IMR-90 (cell line): ENCODE results near the gene ANKRD16. TPM values are rescaled to one million over a fixed set of nuclear protein-coding genes. Genes with fewer than 3 reads are reported as not detected.

ENCODE experiments used
- ATAC-seq: fragments of 200-7000 bp; cut with Tn5 transposase; 2 replicates; pipeline ENCODE4 v1.9.1; 2020; ENCODE audit warnings: low read depth, mild to moderate bottlenecking, moderate library complexity
- BruUV-seq: library from RNA; stranded (reverse); fragments of 400-500 nt; replicated peaks from 2 replicates; lab custom pipeline; 2021; lab: Mats Ljungman, UMichigan
- CTCF ChIA-PET: fragments of 300-600 bp; formaldehyde crosslinking; extraction: SDS; loops from one replicate; lab custom pipeline; 2021; ENCODE audit warnings: antibody characterized with exemption; lab: Yijun Ruan, JAX
- POLR2A ChIA-PET: fragments of 300-600 bp; sonication (Branson Sonifier 250); formaldehyde crosslinking; loops from one replicate; lab custom pipeline; 2022; ENCODE audit warnings: antibody characterized with exemption; ENCODE audit not compliant: unreplicated experiment; lab: Charles Lee
- DNase-seq: peaks from one replicate; pipeline ENCODE4 v3.0.0; 2013
- H2AFZ ChIP-seq: replicated peaks from 2 replicates; pipeline ENCODE3; 2013; ENCODE audit warnings: low read length, mild to moderate bottlenecking; ENCODE audit not compliant: poor library complexity
- H2AK5ac ChIP-seq: 2 replicates; pipeline ENCODE4 v1.6.1; 2013; ENCODE audit warnings: low read depth, low read length, inconsistent platforms
- H2AK9ac ChIP-seq: replicated peaks from 2 replicates; pipeline ENCODE3; 2013; ENCODE audit warnings: mild to moderate bottlenecking, low read depth, low read length, moderate library complexity; ENCODE audit not compliant: poor library complexity
- H2BK120ac ChIP-seq: 2 replicates; pipeline ENCODE4 v1.6.1; 2013; ENCODE audit warnings: low read depth, low read length, inconsistent platforms
- H2BK15ac ChIP-seq: 3 replicates; pipeline ENCODE4 v1.6.1; 2013; ENCODE audit warnings: low read depth, low read length, inconsistent platforms
- H2BK20ac ChIP-seq: 2 replicates; pipeline ENCODE4 v1.6.1; 2013; ENCODE audit warnings: low read depth, mild to moderate bottlenecking, inconsistent platforms, low read length, moderate library complexity
- H2BK5ac ChIP-seq: 2 replicates; pipeline ENCODE4 v1.6.1; 2013; ENCODE audit warnings: mild to moderate bottlenecking, low read depth, low read length, inconsistent platforms; ENCODE audit not compliant: poor library complexity, severe bottlenecking
- H3K14ac ChIP-seq: replicated peaks from 2 replicates; pipeline ENCODE4 v1.6.1; 2013; ENCODE audit warnings: low read depth, low read length, inconsistent platforms
- H3K18ac ChIP-seq: 2 replicates; pipeline ENCODE4 v1.6.1; 2013; ENCODE audit warnings: low read depth, low read length, control low read depth
- H3K23ac ChIP-seq: 2 replicates; pipeline ENCODE4 v1.6.1; 2013; ENCODE audit warnings: low read depth, low read length, inconsistent platforms
- H3K27ac ChIP-seq: 2 replicates; pipeline ENCODE4 v1.5.1; 2013; ENCODE audit warnings: mild to moderate bottlenecking, control low read depth, low read length; ENCODE audit not compliant: insufficient read depth
- H3K27me3 ChIP-seq: 2 replicates; pipeline ENCODE4 v1.6.1; 2013; ENCODE audit warnings: low read length; ENCODE audit not compliant: control insufficient read depth, insufficient read depth
- H3K36me3 ChIP-seq: 2 replicates; pipeline ENCODE4 v1.6.1; 2013; ENCODE audit warnings: low read length, mixed read lengths; ENCODE audit not compliant: control insufficient read depth, insufficient read depth
- H3K4ac ChIP-seq: 2 replicates; pipeline ENCODE4 v1.6.1; 2013; ENCODE audit warnings: low read depth, low read length, inconsistent platforms
- H3K4me1 ChIP-seq: 2 replicates; pipeline ENCODE4 v1.6.1; 2013; ENCODE audit warnings: low read length, mixed read lengths; ENCODE audit not compliant: control insufficient read depth, insufficient read depth
- H3K4me2 ChIP-seq: 2 replicates; pipeline ENCODE4 v1.6.1; 2013; ENCODE audit warnings: low read depth, mild to moderate bottlenecking, control low read depth, low read length, moderate library complexity
- H3K4me3 ChIP-seq: 2 replicates; pipeline ENCODE4 v1.5.1; 2013; ENCODE audit warnings: low read depth, mild to moderate bottlenecking, control low read depth, low read length, moderate library complexity; ENCODE audit not compliant: insufficient read depth
- H3K56ac ChIP-seq: 2 replicates; pipeline ENCODE4 v1.6.1; 2013; ENCODE audit warnings: low read length, inconsistent platforms; ENCODE audit not compliant: insufficient read depth; ENCODE audit errors: extremely low read depth
- H3K79me1 ChIP-seq, 2 experiments: 2 replicates each; pipeline ENCODE4 v1.6.1; 2013; ENCODE audit warnings: low read length in 2 of 2, inconsistent platforms in 1 of 2, low read depth in 1 of 2
- H3K9ac ChIP-seq: 2 replicates; pipeline ENCODE4 v1.6.1; 2013; ENCODE audit warnings: low read depth, low read length, control low read depth
- H3K9me1 ChIP-seq: 2 replicates; pipeline ENCODE4 v1.6.1; 2013; ENCODE audit warnings: low read length, inconsistent platforms; ENCODE audit not compliant: insufficient read depth
- H3K9me3 ChIP-seq: 2 replicates; pipeline ENCODE4 v1.6.1; 2013; ENCODE audit warnings: low read length; ENCODE audit not compliant: control insufficient read depth, insufficient read depth
- H4K20me1 ChIP-seq: 2 replicates; pipeline ENCODE4 v1.6.1; 2013; ENCODE audit warnings: low read length, inconsistent platforms; ENCODE audit not compliant: insufficient read depth
- H4K5ac ChIP-seq: 2 replicates; pipeline ENCODE4 v1.6.1; 2013; ENCODE audit warnings: mild to moderate bottlenecking, low read depth, low read length, control low read depth
- H4K8ac ChIP-seq, 2 experiments: 2 replicates each; pipeline ENCODE4 v1.6.1; 2013; ENCODE audit warnings: low read depth in 2 of 2, low read length in 2 of 2, control low read depth in 1 of 2, inconsistent platforms in 1 of 2
- H4K91ac ChIP-seq: 2 replicates; pipeline ENCODE4 v1.6.1; 2013; ENCODE audit warnings: low read depth, low read length, inconsistent platforms; ENCODE audit not compliant: insufficient read depth
- CEBPB ChIP-seq: IDR thresholded peaks from 2 replicates; pipeline ENCODE4 v1.6.1; 2012; ENCODE audit warnings: low read depth, low read length, improper control_type of control experiment
- CHD1 ChIP-seq: IDR thresholded peaks from 2 replicates; pipeline ENCODE4 v1.6.1; 2012; ENCODE audit warnings: low read depth, low read length, improper control_type of control experiment
- CTCF ChIP-seq: conservative IDR thresholded peaks from 2 replicates; pipeline ENCODE4 v1.5.1; 2012; ENCODE audit warnings: mild to moderate bottlenecking, low read depth, low read length, improper control_type of control experiment
- FOS ChIP-seq: fragments of 150-350 bp; IDR thresholded peaks from 2 replicates; pipeline ENCODE4 v1.6.1; 2016; ENCODE audit warnings: low read depth, low read length
- MAFK ChIP-seq: IDR thresholded peaks from 2 replicates; pipeline ENCODE4 v1.6.1; 2012; ENCODE audit warnings: low read depth, low read length, improper control_type of control experiment
- MXI1 ChIP-seq: IDR thresholded peaks from 2 replicates; pipeline ENCODE4 v1.6.1; 2012; ENCODE audit warnings: low read depth, mild to moderate bottlenecking, low read length, moderate library complexity, borderline replicate concordance
- NFE2L2 ChIP-seq: fragments of 150-350 bp; IDR thresholded peaks from 2 replicates; pipeline ENCODE4 v1.6.1; 2016; ENCODE audit warnings: low read depth, mild to moderate bottlenecking, low read length
- POLR2A ChIP-seq: IDR thresholded peaks from 2 replicates; pipeline ENCODE4 v1.6.1; 2012; ENCODE audit warnings: mild to moderate bottlenecking, low read depth, low read length
- RAD21 ChIP-seq: IDR thresholded peaks from 2 replicates; pipeline ENCODE4 v1.6.1; 2012; ENCODE audit warnings: low read length, improper control_type of control experiment
- RCOR1 ChIP-seq: IDR thresholded peaks from 2 replicates; pipeline ENCODE4 v1.6.1; 2012; ENCODE audit warnings: mild to moderate bottlenecking, low read length, improper control_type of control experiment; ENCODE audit not compliant: insufficient replicate concordance
- RFX5 ChIP-seq: IDR thresholded peaks from 2 replicates; pipeline ENCODE4 v1.8.0; 2012; ENCODE audit warnings: low read depth, mild to moderate bottlenecking, low read length, moderate library complexity
- SMC3 ChIP-seq: fragments of 150-350 bp; IDR thresholded peaks from 2 replicates; pipeline ENCODE4 v1.6.1; 2016; ENCODE audit warnings: low read depth, mild to moderate bottlenecking, antibody characterized with exemption, low read length, moderate library complexity
- WGBS, 2 experiments: methylation state at CpG; one replicate each; pipeline versions ENCODE4 v1.1.5 to v1.1.7; 2013; ENCODE audit warnings: missing lambda C conversion rate in 2 of 2; ENCODE audit not compliant: insufficient read length in 1 of 2; ENCODE audit errors: extremely low coverage in 2 of 2; 5-methylcytosine and 5-hydroxymethylcytosine counted together
- dilution Hi-C: fragments of 300-500 bp; cut with HindIII; formaldehyde crosslinking; loops from one replicate; pipeline ENCODE4 v1.14.3; 2018; ENCODE audit warnings: low sequenced_read_pairs; ENCODE audit not compliant: unreplicated experiment
- in situ Hi-C: fragments of 300-500 bp; cut with MboI; formaldehyde crosslinking; loops from 3 replicates; pipeline ENCODE4 v1.14.3; 2019; ENCODE audit warnings: low sequenced_read_pairs, inconsistent platforms, mixed read lengths
- intact Hi-C: fragments of 100-400 bp; cut with micrococcal nuclease; formaldehyde crosslinking; loops from 2 replicates; pipeline ENCODE4 v1.10.0; 2022
- polyA plus RNA-seq, 3 experiments: library from polyadenylated mRNA; depleted of rRNA; stranded (reverse); fragments of >200 nt; gene quantifications; 2 replicates each; pipeline ENCODE4 v1.2.3, GENCODE V29; 2012; ENCODE audit warnings: low replicate concordance in 1 of 3
- total RNA-seq: library from RNA; depleted of rRNA; stranded (reverse); fragments of >200 nt; gene quantifications from 2 replicates; pipeline ENCODE4 v1.2.3, GENCODE V29; 2012
- TF ChIP-seq, protein P1 (sequence below): fragments of 150-350 bp; IDR thresholded peaks from 2 replicates; pipeline ENCODE4 v1.6.1; 2017; ENCODE audit warnings: mild to moderate bottlenecking, antibody characterized with exemption, low read length, low read depth
- TF ChIP-seq, protein P2 (sequence below): fragments of 150-350 bp; IDR thresholded peaks from 2 replicates; pipeline ENCODE4 v1.6.1; 2016; ENCODE audit warnings: low read depth, mild to moderate bottlenecking, low read length, moderate library complexity, borderline replicate concordance

ANKRD16 gene
- total and polyA plus RNA-seq, 2 of the 4 experiments (the other 2 are of a cell fraction): 5.1 to 5.7 TPM

DNA sequence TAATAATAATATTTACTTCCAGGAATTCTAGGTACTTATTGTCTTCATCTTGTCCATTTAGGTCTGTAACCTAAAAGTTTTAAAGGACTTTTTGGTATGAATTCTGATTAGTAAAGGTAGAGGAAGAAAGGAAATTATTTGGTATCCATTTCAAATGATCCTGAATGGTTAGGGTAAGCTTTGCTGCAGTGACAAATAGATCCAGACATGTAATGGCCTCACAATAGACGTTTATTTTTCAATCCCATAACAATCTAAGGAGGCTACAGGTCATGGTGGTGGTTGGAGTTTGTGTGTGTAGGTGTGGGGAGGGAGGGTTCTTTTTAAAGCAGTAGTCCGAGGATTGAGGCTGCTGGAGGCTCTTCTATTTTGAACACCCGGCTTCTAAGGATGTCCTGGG, 5.7 kb upstream of the ANKRD16 start:
- no peak overlapping the region for H2AFZ ChIP-seq
- peaks cover 27% of the 10 kb centered on the region for H3K36me3 ChIP-seq
- no peak overlapping the region for H3K4me3 ChIP-seq
- no peak for ATAC-seq
- no peak for TF ChIP-seq NFE2L2
- TF ChIP-seq, protein P1, sequence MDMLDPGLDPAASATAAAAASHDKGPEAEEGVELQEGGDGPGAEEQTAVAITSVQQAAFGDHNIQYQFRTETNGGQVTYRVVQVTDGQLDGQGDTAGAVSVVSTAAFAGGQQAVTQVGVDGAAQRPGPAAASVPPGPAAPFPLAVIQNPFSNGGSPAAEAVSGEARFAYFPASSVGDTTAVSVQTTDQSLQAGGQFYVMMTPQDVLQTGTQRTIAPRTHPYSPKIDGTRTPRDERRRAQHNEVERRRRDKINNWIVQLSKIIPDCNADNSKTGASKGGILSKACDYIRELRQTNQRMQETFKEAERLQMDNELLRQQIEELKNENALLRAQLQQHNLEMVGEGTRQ: no peak
- TF ChIP-seq RCOR1: no peak
- TF ChIP-seq POLR2A: no peak
- TF ChIP-seq FOS: no peak
- TF ChIP-seq MXI1: no peak
- TF ChIP-seq, protein P2, sequence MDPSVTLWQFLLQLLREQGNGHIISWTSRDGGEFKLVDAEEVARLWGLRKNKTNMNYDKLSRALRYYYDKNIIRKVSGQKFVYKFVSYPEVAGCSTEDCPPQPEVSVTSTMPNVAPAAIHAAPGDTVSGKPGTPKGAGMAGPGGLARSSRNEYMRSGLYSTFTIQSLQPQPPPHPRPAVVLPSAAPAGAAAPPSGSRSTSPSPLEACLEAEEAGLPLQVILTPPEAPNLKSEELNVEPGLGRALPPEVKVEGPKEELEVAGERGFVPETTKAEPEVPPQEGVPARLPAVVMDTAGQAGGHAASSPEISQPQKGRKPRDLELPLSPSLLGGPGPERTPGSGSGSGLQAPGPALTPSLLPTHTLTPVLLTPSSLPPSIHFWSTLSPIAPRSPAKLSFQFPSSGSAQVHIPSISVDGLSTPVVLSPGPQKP: no peak
- no peak for TF ChIP-seq RAD21
- TF ChIP-seq MAFK: no peak
- TF ChIP-seq CTCF: no peak
- no peak for TF ChIP-seq RFX5
- no peak for TF ChIP-seq CHD1
- TF ChIP-seq SMC3: no peak
- no peak for TF ChIP-seq CEBPB
- no TSS peak for BruUV-seq
- no peak overlapping the region for H3K56ac ChIP-seq
- no peak overlapping the region for H3K18ac ChIP-seq
- intact Hi-C loops (no loop called here), dilution Hi-C loops (no loop called here), in situ Hi-C loops (no loop called here)
- H3K27ac ChIP-seq: no peak overlapping the region
- no peak overlapping the region for H2BK120ac ChIP-seq
- peaks cover 54 to 85% of the 10 kb centered on the region in 2 experiments for H3K79me1 ChIP-seq
- no peaks in the 10 kb centered on the region for H3K27me3 ChIP-seq
- H2BK15ac ChIP-seq: no peak overlapping the region
- 100% methylated on average over 1 of the region's 3 CpGs; no CpG with 5 or more reads in 1 of the 2 experiments for WGBS, 2 experiments
- H3K9ac ChIP-seq: no peak overlapping the region
- H3K9me1 ChIP-seq: peaks cover 15% of the 10 kb centered on the region
- H4K91ac ChIP-seq: no peak overlapping the region
- H2AK5ac ChIP-seq: no peak overlapping the region
- H3K14ac ChIP-seq: no peak overlapping the region
- ChIA-PET CTCF (no interaction called here), POLR2A (no interaction called here)
- H3K4ac ChIP-seq: no peak overlapping the region
- H3K9me3 ChIP-seq: peaks cover 4% of the 10 kb centered on the region
- no peak overlapping the region for H4K8ac ChIP-seq
- H3K23ac ChIP-seq: no peak overlapping the region
- peaks cover 6% of the 10 kb centered on the region for H3K4me1 ChIP-seq
- H2BK20ac ChIP-seq: no peak overlapping the region
- H2BK5ac ChIP-seq: no peak overlapping the region
- DNase-seq: no peak
- no peak overlapping the region for H3K4me2 ChIP-seq
- H2AK9ac ChIP-seq: no peak overlapping the region
- H4K5ac ChIP-seq: no peak overlapping the region
- peaks cover 61% of the 10 kb centered on the region for H4K20me1 ChIP-seq
